K562 (cell line): ENCODE data around the gene ZNF821. TPM values are rescaled to one million over a fixed set of nuclear protein-coding genes. Genes with fewer than 3 reads are reported as not detected.

ENCODE experiments used
- DPF2 ChIP-seq: fragments of 450-650 bp; IDR thresholded peaks from 2 replicates; pipeline ENCODE4 v1.6.1; 2016
- GABPB1 ChIP-seq: sonication (generic); formaldehyde crosslinking; IDR thresholded peaks from 2 replicates; pipeline ENCODE4 v1.8.0; 2022; ENCODE audit warnings: mild to moderate bottlenecking, missing genetic modification reagents
- HIVEP1 ChIP-seq: fragments of 250-450 bp; sonication (Bioruptor Pico); IDR thresholded peaks from 2 replicates; pipeline ENCODE4 v1.4.0; 2020; ENCODE audit warnings: mild to moderate bottlenecking
- KHSRP ChIP-seq: fragments of 450-650 bp; IDR thresholded peaks from 2 replicates; pipeline ENCODE4 v1.6.1; 2017
- PML ChIP-seq: IDR thresholded peaks from 2 replicates; pipeline ENCODE4 v1.6.1; 2012; ENCODE audit warnings: low read length, inconsistent platforms
- POLR2A ChIP-seq: fragments of 450-650 bp; conservative IDR thresholded peaks from 2 replicates; pipeline ENCODE4 v1.6.1; 2016
- POLR2H ChIP-seq: IDR thresholded peaks from 2 replicates; pipeline ENCODE4 v1.6.1; 2016; ENCODE audit warnings: missing genetic modification characterization, low read depth, mild to moderate bottlenecking, control low read depth, missing compliant biosample characterization, moderate library complexity
- RAD21 ChIP-seq, 2 experiments: fragments of 250-450 bp in 1 of 2; fragments of 450-650 bp in 1 of 2; sonication (Bioruptor Pico) in 1 of 2; formaldehyde crosslinking in 1 of 2; IDR thresholded peaks in 1 of 2; conservative IDR thresholded peaks in 1 of 2; 2 replicates each; pipeline versions ENCODE4 v1.4.0 to v1.8.0; 2020 to 2022; ENCODE audit warnings: mild to moderate bottlenecking in 2 of 2, moderate library complexity in 1 of 2
- TCF3 ChIP-seq: sonication (generic); formaldehyde crosslinking; IDR thresholded peaks from 2 replicates; pipeline ENCODE4 v1.4.0; 2020; ENCODE audit warnings: mild to moderate bottlenecking, missing genetic modification reagents
- XRCC3 ChIP-seq: fragments of 450-650 bp; IDR thresholded peaks from 2 replicates; pipeline ENCODE4 v1.6.1; 2017; ENCODE audit warnings: mild to moderate bottlenecking, moderate library complexity
- ZNF143 ChIP-seq: sonication (generic); formaldehyde crosslinking; IDR thresholded peaks from 2 replicates; pipeline ENCODE4 v1.9.0; 2022; ENCODE audit warnings: mild to moderate bottlenecking, missing genetic modification reagents
- ZNF165 ChIP-seq: fragments of 250-450 bp; sonication (Bioruptor Pico); IDR thresholded peaks from 2 replicates; pipeline ENCODE4 v1.4.0; 2020; ENCODE audit warnings: borderline replicate concordance
- ZNF3 ChIP-seq: fragments of 250-450 bp; sonication (Bioruptor Pico); IDR thresholded peaks from 2 replicates; pipeline ENCODE4 v1.5.0; 2021; ENCODE audit warnings: mild to moderate bottlenecking, moderate library complexity
- ZNF699 ChIP-seq: fragments of 250-450 bp; sonication (Bioruptor Pico); IDR thresholded peaks from 2 replicates; pipeline ENCODE4 v1.8.0; 2021; ENCODE audit warnings: mild to moderate bottlenecking, moderate library complexity; ENCODE audit not compliant: insufficient replicate concordance
- polyA plus RNA-seq, 8 experiments: library from polyadenylated mRNA; depleted of rRNA in 4 of 8; stranded (reverse) in 5 of 8; unstranded in 3 of 8; fragments of >200 nt; fragmentation: Nextera tagmentation in 2 of 8; fragmentation: Illumina TruSeq in 1 of 8; extraction: Ambion mirVana in 2 of 8; extraction: Trizol in 1 of 8; gene quantifications; 2 replicates each; pipeline versions ENCODE4 v1.2.1 to v1.2.3, GENCODE V29; 2011 to 2014; ENCODE audit warnings: inconsistent platforms in 1 of 8, missing spikeins in 1 of 8
- total RNA-seq, 7 experiments: library from RNA; depleted of rRNA in 6 of 7; stranded (reverse); fragments of >200 nt in 6 of 7; fragmentation: Illumina TruSeq in 2 of 7; extraction: Trizol in 2 of 7; gene quantifications; 2 replicates each; pipeline versions ENCODE4 v1.2.1 to v1.2.3, GENCODE V29; 2011 to 2021; ENCODE audit warnings: low replicate concordance in 1 of 7
- TF ChIP-seq, protein P1 (sequence below), 2 experiments: fragments of 450-650 bp; IDR thresholded peaks; 2 replicates each; pipeline ENCODE4 v1.6.1; 2018; ENCODE audit warnings: mild to moderate bottlenecking in 2 of 2, low read depth in 1 of 2; ENCODE audit not compliant: partially characterized antibody in 2 of 2
- TF ChIP-seq, protein P2 (sequence below): fragments of 250-450 bp; sonication (Bioruptor Pico); IDR thresholded peaks from 2 replicates; pipeline ENCODE4 v1.8.0; 2021; ENCODE audit warnings: borderline replicate concordance, mild to moderate bottlenecking, moderate library complexity; ENCODE audit not compliant: poor library complexity, severe bottlenecking
- TF ChIP-seq, protein P3 (sequence below): fragments of 250-450 bp; sonication (Bioruptor Pico); IDR thresholded peaks from 2 replicates; pipeline ENCODE4 v1.8.0; 2022; ENCODE audit warnings: moderate library complexity, mild to moderate bottlenecking, inconsistent platforms
- TF ChIP-seq, protein P4 (sequence below): IDR thresholded peaks from 2 replicates; pipeline ENCODE4 v1.6.1; 2011; ENCODE audit warnings: borderline replicate concordance, low read depth, mild to moderate bottlenecking, moderate library complexity, low read length; ENCODE audit not compliant: insufficient read depth, poor library complexity, severe bottlenecking

ZNF821 gene
- total and polyA plus RNA-seq, 9 of the 15 experiments (the other 6 are each of a cell fraction or from before 2014, with no cell fraction given): 0.38 to 5.6 (median 3.6) TPM

DNA sequence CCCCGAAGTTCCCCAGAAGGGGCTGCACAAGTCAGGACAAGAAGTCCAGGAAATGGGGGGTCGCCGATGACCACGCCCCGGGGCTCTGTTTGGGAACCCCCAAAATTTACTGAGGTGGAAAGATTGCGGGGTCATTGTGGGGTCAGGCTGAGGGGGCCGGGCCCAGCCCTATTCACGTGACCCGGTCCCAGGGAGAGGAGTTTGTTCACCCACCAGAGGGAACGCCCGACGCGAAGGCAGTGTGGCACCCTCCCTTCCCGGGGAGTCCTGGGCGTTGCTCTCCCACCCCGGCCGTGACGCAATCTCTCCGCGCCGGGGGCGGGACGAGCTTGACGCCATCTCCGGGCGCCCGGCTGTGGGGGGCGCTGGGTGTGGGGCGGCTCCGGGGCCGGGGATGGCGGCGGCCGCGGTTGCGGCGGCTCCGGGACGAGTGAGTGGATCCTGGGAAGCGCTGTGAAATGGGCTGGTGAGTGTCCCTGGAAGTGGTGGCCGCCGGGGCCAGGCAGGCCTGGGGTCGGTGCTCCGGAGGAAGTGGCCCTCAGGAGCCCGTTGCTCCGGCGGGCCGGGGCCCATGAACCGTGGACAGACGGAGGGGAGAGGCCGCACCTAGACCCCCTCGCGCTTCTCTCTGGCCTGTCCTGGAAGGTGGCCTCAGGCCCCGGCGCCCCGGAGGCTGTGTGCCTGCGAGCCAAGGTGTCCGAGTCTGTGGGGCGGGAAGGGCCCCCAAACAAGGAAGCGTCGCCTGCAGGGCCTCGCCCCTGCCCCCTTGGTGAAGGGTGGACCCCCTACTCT is 38.1 kb downstream of the ZNF821 start, which contains the start of gene ATXN1L (continued):
- 0 out of 2 replicates have a peak, but pooled peaks have one; percentile 26 for TF ChIP-seq TCF3
- TF ChIP-seq, protein P1, sequence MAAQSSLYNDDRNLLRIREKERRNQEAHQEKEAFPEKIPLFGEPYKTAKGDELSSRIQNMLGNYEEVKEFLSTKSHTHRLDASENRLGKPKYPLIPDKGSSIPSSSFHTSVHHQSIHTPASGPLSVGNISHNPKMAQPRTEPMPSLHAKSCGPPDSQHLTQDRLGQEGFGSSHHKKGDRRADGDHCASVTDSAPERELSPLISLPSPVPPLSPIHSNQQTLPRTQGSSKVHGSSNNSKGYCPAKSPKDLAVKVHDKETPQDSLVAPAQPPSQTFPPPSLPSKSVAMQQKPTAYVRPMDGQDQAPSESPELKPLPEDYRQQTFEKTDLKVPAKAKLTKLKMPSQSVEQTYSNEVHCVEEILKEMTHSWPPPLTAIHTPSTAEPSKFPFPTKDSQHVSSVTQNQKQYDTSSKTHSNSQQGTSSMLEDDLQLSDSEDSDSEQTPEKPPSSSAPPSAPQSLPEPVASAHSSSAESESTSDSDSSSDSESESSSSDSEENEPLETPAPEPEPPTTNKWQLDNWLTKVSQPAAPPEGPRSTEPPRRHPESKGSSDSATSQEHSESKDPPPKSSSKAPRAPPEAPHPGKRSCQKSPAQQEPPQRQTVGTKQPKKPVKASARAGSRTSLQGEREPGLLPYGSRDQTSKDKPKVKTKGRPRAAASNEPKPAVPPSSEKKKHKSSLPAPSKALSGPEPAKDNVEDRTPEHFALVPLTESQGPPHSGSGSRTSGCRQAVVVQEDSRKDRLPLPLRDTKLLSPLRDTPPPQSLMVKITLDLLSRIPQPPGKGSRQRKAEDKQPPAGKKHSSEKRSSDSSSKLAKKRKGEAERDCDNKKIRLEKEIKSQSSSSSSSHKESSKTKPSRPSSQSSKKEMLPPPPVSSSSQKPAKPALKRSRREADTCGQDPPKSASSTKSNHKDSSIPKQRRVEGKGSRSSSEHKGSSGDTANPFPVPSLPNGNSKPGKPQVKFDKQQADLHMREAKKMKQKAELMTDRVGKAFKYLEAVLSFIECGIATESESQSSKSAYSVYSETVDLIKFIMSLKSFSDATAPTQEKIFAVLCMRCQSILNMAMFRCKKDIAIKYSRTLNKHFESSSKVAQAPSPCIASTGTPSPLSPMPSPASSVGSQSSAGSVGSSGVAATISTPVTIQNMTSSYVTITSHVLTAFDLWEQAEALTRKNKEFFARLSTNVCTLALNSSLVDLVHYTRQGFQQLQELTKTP (IDR thresholded peaks at IDR 0.05; ENCODE audit: low read depth in 1 of 2, partially characterized antibody in 2 of 2): peak in 1 of 2 experiments; percentile 42
- TF ChIP-seq RAD21 (CRISPR knock-in tag; conservative IDR thresholded peaks at IDR 0.05 in 1 of 2, IDR thresholded peaks at IDR 0.05 in 1 of 2): peak in 1 of 2 experiments; percentile 11; a peak in 1 of 4 replicates
- TF ChIP-seq, protein P2, sequence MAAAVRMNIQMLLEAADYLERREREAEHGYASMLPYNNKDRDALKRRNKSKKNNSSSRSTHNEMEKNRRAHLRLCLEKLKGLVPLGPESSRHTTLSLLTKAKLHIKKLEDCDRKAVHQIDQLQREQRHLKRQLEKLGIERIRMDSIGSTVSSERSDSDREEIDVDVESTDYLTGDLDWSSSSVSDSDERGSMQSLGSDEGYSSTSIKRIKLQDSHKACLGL (CRISPR knock-in tag): no peak
- TF ChIP-seq GABPB1 (CRISPR knock-in tag): peak; percentile 23; the same call in 1 of the 2 replicates
- TF ChIP-seq POLR2A: peak; percentile 83
- no peak for TF ChIP-seq XRCC3
- TF ChIP-seq ZNF3 (CRISPR knock-in tag): no peak
- TF ChIP-seq, protein P3, sequence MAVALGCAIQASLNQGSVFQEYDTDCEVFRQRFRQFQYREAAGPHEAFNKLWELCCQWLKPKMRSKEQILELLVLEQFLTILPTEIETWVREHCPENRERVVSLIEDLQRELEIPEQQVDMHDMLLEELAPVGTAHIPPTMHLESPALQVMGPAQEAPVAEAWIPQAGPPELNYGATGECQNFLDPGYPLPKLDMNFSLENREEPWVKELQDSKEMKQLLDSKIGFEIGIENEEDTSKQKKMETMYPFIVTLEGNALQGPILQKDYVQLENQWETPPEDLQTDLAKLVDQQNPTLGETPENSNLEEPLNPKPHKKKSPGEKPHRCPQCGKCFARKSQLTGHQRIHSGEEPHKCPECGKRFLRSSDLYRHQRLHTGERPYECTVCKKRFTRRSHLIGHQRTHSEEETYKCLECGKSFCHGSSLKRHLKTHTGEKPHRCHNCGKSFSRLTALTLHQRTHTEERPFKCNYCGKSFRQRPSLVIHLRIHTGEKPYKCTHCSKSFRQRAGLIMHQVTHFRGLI (CRISPR knock-in tag): 0 out of 2 replicates have a peak, but pooled peaks have one; percentile 28
- TF ChIP-seq, protein P4, sequence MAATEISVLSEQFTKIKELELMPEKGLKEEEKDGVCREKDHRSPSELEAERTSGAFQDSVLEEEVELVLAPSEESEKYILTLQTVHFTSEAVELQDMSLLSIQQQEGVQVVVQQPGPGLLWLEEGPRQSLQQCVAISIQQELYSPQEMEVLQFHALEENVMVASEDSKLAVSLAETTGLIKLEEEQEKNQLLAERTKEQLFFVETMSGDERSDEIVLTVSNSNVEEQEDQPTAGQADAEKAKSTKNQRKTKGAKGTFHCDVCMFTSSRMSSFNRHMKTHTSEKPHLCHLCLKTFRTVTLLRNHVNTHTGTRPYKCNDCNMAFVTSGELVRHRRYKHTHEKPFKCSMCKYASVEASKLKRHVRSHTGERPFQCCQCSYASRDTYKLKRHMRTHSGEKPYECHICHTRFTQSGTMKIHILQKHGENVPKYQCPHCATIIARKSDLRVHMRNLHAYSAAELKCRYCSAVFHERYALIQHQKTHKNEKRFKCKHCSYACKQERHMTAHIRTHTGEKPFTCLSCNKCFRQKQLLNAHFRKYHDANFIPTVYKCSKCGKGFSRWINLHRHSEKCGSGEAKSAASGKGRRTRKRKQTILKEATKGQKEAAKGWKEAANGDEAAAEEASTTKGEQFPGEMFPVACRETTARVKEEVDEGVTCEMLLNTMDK: peak; percentile 7
- peak; percentile 72 for TF ChIP-seq DPF2
- TF ChIP-seq ZNF699 (CRISPR knock-in tag): no peak
- peak; percentile 64; the same call in 1 of the 2 replicates for TF ChIP-seq PML
- peak; percentile 93 for TF ChIP-seq KHSRP
- TF ChIP-seq POLR2H (tag): peak; percentile 72
- no peak for TF ChIP-seq ZNF165 (CRISPR knock-in tag)
- 0 out of 2 replicates have a peak, but pooled peaks have one; percentile 31 for TF ChIP-seq ZNF143 (CRISPR knock-in tag)
- TF ChIP-seq HIVEP1 (CRISPR knock-in tag): no peak
